OCI-M2 (cell line): Measurements from ENCODE around the gene FBXL17.

ENCODE experiments used
- DNase-seq: peaks from one replicate; lab custom pipeline; 2025; ENCODE audit not compliant: unreplicated experiment; lab: John Stamatoyannopoulos, UW

FBXL17 gene

DNA sequence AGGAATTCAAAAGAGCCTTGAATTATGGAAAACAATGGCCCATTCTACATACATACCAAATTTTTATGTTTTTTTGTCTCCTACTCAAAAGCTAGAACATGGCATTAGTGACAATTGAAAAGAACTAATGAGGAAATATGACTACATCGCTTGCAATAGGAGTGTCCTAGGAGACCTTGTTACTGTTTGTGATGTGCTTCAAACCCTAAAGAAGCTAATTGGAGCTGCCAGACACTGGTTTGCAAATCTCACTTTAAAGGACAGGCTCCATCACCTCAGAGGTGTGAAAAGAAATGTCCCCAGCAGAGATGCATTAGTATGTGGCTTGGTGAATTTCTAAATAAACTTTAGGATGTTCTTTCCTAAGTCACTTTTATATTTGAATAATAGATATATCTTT, 356.9 kb downstream of the FBXL17 start:
- DNase-seq = no peak

DNA sequence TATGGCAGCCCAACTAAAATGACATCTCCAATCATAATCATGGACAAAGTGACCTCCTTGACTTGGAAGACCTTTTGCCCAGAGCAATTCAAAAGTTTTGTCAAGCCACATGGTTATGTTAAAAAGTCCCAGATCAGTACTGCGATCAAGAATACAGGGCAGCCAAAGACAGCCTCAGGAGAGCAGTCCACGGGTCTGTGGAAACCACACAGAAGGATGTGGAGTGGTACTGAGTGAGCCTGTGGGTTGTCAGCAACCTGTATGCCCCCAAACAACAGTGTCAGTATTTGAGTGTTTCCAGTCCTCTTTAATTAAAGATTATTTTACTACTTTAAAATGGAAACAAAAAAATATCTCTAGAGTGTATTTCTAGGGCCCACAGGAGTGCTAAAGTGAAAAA, 365.8 kb downstream of the FBXL17 start:
- no peak for DNase-seq

DNA sequence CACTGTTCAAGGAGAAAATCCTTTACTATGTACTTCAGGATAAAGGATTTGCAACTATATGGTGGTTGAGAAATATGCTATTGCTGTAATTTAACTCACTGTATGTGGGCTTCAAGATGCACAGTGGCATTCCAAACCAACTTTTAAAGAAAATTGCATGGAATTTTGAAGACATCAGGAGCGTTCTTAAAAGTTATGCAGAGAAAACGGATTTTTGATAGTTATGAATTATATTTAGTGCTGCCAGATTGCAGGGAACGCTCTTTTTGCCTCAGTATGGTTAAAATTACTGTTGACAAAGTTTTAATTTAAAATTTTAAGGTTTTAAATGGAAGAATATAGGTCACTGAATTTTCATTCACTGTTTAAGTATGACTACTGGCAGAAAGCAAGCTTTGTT, 375.1 kb downstream of the FBXL17 start:
- no peak for DNase-seq

DNA sequence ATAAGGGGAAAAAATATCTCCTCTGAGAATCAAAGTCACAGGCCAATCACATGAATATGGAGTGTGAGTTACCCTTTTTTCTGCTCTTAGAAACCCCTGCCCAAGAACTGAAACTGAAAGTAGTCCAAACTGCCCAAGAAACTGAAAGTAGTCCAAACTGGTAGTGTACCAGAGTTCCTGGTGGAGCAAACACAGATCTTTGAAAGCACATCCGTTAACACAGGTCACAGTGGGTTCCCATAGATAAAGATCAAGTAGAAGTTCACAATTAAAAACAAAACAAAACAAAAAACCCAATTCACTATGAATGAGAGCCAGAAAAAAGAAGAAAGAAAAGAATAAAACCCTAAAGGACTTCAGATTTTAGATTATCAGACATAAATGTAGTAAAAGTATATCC, 378.7 kb downstream of the FBXL17 start:
- DNase-seq = no peak

DNA sequence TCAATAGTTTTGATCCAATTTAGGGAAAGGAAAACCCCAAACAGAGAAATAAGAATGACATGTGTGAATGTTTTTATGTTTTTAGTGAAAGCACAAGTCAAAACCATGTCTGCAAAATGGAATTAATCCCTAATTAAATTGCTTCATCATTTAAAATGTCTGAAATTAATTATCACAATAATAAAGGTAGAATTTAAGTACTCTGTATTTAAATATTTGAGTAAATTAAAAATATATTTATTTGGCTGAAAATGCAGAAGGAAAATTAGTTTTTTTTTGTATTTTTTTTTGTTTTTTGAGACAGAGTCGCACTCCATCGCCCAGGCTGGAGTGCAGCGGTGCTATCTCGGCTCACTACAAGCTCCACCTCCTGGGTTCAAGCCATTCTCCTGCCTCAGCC, 380.7 kb downstream of the FBXL17 start:
- DNase-seq = no peak

DNA sequence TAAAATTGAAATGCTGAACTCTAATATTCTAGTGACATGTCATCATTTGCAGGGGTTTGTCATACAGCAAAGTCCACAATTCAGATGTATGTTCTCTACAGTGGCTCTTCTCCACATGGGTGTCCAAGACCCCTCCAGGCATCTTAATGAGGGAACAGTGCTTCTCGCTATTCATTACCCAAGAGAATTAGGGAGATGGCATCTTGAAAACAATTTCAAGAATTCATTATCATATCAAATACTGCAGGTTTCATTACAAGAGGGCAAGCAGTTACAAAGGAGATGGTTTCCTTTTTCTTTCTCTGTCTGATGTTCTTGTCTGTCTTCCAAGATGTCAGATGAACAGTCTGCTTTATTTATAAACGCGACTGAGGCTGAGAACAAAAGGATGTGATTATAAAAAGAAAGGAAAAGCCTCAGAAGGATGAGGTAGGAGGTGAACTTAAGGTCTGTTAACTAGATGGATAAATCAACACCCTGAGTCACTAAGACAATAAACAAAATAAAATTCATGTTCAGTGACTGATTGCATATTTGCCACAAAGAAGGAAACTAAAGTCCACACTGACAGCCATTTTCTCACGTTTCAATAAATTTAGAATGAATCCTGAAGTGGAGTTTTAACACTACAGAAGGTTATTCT, 384.4 kb downstream of the FBXL17 start:
- DNase-seq = no peak

DNA sequence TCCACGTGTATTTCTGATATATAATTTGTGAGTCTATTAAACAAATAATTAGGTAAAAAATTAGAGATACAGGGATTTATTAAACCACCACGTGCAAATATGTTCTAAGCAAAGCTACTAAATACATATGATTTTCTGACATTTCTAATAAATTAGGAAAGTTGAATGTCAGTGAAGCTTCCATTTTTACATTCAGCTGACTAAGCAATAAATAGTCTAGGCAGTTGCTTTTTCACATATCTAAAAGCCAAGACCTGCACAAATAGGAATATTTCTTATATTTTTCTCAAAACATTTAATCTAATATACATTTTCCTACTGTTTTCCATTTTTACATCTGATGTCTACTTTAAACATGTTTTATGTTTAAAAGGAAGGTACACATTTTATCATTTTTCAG, 388.6 kb downstream of the FBXL17 start:
- no peak for DNase-seq

DNA sequence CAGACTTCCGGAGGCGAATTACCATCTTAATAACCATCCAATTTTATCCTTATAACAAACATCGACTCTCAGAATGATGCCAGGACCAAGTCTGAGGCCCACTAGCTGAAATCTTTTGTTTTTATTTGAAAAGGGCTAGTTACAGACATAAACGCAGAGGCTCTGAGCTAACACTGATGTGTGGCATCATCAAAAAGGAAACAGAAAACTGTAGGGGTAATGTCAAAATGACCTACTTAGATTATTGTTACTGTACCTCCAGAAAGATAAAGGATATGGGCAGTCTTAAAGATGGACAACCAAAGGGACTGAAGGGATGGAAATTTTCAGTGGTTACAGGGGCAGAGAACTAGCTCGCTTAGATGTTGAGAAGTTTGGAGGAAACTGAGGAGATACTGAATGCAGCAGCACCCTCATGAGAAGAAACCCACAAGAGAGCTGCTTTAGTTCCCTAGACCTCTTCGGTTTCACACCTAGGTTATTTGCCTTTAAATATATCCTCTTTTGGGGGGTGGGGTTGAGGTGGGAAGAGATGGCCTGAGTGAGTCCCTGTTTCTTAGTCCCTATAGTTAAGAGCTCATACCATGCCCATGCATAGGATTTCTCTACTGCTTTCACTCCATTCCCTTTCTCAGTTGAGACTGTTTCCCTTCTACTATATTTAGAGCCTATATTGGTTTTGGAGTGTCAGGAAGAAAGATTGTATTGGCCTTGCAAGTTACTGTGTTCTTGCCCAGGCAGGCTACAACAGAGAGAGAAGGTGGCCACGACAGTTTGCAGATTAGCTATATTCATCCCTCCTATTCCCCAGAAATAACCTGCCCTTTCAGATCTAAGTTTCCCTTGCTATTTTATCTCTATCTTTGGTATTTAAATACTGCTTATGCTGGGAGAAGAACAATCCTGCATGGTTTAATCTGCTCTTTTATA, 390.8 kb downstream of the FBXL17 start:
- DNase-seq = no peak

DNA sequence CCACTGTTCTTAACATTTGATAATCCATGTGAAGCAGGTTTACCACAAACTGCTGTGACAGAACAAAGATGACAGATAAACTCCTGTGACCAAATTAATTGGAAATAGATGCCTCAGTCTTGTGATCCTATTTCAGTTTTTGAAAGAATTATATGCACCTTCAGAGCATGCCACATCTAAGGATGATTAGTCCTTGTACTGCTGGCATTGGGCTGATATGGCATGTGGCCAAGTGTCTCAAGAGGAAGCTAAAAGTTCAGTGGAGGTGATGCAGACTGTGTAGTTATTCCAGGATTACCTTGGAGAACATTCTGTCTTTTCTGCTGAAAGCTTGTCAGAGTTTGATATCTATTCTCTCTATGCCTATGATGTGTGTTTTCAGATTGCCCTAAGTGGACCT, 396.8 kb downstream of the FBXL17 start:
- DNase-seq = no peak

DNA sequence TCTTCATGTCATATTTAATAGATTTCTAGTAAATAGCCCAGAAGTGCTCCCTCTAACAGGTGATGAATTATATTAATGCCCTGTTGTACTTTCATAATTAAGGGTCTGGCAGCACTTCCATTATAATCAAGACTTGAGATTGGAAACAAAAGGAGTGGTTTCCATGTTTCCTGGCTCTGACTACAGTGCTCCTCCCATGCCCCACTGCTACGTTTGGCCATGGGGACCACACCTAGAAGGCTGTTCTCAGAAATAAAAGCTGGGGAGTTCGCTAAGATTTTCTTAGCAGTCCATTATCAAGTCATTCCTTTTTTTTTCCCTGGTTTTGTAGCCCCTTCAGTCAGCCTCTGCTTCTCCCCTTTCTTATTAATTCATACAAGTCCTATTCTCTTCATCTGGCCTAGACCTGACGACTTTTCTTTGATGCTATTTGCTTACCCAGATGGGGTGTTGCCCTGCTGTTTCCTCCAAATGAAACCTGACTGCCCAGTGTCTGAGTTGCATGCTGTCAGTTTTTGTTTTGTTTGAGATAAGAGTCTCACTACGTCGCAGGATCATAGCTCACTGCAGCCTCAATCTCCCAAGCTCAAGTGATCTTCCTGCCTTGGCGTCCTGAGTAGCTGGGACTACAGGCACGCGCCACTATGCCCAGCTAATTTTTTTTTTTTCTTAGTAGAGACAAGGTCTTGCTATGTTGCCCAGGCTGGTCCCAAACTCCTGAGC, 399.0 kb downstream of the FBXL17 start:
- no peak for DNase-seq

DNA sequence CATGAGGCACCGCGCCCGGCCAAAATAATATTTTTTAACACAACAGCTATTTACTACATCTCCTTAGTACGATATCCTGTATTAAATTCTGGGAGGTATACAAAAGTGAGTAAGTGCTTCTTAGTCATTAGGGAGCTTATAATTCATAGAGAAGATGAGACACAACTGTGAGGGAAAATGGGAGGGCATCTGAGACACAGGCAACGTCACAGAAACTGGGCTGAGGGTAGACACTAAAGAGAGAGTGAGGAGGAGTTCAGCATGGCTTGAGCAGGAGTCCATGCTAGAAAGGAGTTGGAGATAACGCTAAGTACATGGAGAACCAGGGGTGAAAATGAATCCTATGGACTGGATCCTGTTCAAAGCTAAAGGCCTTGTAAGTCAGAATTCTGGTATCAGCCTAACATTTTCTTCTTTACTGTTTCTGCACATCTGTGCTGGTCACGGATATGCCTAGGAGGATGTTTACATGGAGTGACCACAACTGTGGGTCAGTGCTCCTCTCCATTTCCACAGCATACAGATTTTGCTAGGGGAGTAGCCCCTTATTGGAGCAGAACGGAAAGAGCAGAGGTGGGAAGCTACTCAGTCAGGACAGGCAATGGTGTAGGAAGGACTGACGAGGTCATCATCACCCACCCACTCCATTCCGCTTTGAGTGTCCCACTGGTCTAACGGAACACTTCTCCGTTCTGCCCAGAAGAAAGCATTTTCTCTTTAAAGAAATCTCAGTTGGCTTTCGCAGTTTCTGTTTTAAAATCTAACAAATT, 400.8 kb downstream of the FBXL17 start:
- no peak for DNase-seq

DNA sequence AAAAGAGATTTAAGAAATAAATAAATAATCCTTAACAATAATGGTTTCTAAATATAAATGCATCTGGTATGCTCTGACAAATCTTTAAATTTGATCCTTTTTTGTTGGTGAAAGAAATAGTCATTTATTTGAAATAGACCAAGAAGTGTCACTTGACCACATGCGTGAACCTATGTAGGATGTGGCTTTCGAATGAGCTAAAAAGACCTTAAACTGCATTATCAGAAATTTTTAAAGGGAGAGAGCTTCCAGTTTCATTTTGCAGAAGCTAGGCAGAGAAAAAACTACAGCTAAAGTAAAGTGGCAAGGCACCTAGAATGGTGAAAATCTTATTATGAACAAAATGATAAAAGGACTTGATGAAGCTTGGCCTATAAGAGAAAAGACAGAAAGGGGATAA, 402.0 kb downstream of the FBXL17 start:
- DNase-seq = no peak

DNA sequence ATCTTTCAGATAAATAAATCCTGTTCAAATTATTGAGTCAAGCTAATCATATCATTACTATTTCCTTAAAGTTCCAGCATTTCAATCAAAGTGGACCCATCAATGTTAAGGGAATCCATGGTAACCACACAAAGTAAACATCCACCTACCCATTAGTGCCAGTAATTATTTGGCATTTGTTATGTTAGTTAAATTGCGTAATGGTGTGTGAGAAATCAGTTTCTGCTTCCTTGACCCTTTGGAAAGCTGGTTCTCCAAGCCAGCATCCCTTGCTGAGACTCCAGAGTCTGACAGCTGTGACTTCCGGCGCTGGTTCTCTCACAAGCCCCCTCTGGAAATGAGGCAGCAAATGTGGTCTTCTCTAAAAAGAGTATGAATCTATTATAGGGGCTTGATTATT, 402.6 kb downstream of the FBXL17 start:
- no peak for DNase-seq

DNA sequence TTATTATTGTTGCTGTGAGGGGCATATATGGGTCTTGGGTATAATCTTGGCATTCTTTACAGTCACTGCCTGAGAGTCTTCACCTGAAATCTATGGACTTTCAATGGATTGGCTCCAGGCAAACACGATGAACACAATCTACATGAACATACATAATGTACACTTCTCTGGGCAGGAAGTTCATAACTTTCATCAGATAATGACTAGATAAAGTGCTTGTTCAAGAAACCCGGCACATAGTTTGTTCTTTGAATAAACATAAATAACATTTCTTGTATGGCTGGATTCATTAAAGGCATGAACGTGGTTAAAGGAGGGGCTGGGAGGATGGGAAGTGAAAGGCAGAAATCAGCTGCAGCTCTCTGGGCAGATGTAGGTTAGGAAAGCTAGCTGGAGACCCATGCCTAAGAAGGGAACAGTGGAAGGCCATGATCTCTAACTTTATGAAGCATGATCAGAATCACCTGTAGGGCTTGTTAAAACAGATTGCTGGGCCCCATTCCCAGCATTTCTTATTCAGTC, 404.3 kb downstream of the FBXL17 start:
- DNase-seq = no peak

DNA sequence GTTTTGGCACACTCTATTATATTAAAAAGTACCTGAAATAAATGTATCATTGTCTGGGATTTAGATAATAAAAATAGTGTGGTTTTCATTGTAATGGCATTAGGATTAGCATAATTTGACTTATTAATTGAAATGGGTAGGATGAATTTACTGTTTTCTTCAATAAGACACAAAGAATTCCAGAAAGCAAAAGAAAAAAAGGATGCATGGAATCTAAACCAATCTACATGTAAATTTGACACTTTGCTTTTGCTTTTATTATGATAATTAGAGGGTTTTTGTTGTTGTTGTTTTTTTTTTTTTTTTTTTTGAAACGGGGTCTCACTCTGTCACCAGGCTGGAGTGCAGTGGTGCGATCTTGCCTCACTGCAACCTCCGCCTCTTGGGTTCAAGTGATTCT, 406.3 kb downstream of the FBXL17 start:
- no peak for DNase-seq

DNA sequence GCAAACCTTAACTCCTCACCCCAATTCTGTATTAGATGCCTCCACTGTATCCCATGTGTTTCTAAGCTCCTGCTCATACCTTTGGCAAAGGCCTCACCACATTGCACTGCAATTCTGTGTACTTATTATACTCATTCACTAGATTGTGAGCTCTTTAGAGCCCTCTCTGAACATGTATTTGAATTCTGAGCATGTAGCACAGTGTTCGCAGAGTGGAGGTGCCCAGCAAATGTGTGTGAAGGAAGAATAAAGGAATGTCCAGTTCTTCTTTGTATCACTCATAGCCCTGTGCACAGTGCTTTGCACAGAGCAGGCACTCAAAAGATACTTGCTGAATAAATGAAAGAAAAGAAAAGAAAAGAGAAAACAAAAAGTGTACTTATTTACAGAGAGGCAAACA, 410.1 kb downstream of the FBXL17 start:
- DNase-seq = no peak

DNA sequence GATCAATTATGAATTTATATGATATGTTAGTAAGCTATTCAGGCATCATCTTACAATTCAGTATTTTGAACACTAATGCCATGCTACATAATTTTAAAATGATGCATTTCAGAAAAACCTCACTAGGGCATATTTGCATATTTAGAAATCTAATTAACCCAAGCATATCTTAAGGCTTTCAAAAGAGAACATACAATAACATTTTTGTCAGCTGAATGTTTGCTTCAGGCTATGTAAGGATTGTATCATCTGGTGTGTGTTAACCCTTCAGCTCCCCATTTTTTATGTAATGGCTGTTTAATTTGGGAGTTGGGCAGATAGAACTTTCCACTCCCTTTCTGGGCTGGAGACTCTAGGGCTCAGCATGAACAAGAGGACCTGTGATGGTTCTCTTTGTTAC, 412.1 kb downstream of the FBXL17 start:
- no peak for DNase-seq

DNA sequence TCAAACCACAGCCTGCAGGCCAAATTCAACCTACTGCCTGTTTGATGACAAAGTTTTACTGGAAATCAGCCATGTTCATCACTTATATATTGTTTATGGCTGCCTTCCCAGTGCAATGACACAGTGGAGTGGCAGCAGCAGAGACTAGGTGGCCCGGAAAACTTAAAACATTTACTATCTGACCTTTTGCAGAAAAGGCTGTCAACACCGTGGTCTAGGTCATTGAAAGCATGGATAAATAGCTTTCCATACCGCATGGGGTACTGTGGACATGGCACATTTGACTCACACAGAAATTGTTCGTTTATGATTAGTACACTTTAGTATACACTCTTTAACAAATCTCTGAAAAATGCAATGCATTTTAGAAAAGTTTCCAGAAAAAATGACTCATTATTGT, 412.9 kb downstream of the FBXL17 start:
- no peak for DNase-seq

DNA sequence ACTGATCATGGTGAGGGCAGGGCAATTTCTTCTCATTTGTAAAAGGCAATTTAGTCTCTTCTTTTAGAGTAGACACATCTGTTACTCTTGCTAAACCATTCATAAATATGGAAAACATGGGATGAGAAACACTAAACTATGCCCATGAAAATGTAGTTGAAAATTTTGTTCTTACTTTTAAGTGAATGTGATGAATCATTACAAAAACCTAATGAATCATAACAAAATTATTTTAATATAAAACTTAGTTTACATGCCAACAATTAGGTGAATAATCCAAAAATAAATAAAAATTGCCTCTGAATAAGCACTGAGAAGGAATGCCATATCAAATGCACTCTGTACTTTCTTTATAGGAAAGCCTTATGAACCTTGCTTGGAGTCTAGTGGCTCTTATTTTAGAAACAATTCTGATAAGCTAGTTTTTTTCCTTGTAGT, 413.5 kb downstream of the FBXL17 start:
- no peak for DNase-seq

DNA sequence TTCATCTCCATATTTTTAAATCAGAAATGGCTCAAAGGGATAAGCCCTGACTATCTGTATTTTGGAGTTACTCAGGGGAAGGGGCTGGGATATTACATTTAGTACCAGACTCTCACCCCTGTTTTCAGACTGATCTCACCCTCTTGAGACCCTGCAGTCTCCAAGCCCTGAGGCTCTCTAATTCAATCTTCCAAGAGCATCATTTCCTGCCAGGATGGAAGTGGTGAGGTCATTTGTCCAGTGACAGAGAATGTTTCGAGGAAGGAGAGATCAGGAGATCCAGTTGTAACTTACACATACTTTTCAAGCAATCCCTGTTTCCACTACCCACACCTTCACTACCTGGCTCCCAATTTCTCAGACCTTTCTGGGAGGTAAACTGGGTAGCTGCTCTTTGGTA, 415.7 kb downstream of the FBXL17 start:
- no peak for DNase-seq

DNA sequence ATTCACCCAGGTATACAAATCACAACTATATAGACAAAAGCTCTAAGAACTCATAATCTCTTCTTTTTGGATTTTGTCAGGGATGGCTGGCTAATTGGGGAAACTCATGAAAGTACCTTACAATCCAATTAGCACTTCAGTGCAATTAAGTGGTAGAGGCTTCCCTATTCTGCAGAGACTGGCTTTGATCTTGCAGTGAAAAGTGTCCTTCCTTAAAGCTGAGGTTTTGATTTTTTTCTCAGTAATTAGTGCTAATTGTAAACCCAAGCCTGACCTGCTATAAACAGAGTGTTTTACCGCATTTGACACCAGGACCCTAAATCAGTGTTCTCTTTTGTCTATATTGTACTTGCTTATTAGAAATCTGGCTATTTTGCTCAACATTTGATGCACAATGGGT, 417.2 kb downstream of the FBXL17 start:
- DNase-seq = no peak
